ENCODE results near the gene LIPC.

Gene LIPC

GRCh38 chr15:58513008-58513407, 81.2 kb downstream of the LIPC start:
- DNase-seq (ENCODE audit: insufficient read length, low spot score) (no peak), FAIRE-seq (no peak)
- TF ChIP-seq CTCF (IDR thresholded peaks at IDR 0.05; ENCODE audit: insufficient read depth, missing control alignments), result no peak

GRCh38 chr15:58513726-58514336, 82.0 kb downstream of the LIPC start:
- no peak for TF ChIP-seq CTCF (IDR thresholded peaks at IDR 0.05; ENCODE audit: insufficient read depth, missing control alignments)
- FAIRE-seq, result no peak
- no peak for DNase-seq (ENCODE audit: insufficient read length, low spot score)

GRCh38 chr15:58515807-58516206, 84.0 kb downstream of the LIPC start:
- no peak for FAIRE-seq
- TF ChIP-seq CTCF (IDR thresholded peaks at IDR 0.05; ENCODE audit: insufficient read depth, missing control alignments), result no peak
- DNase-seq (ENCODE audit: insufficient read length, low spot score), result no peak

- DNase-seq (ENCODE audit: insufficient read length, low spot score) (no peak), FAIRE-seq (no peak)
- TF ChIP-seq CTCF (IDR thresholded peaks at IDR 0.05; ENCODE audit: insufficient read depth, missing control alignments), result no peak
These were observed 85.5 kb downstream of the LIPC start for GRCh38 chr15:58517252-58517681.

- FAIRE-seq, result no peak
- no peak for DNase-seq (ENCODE audit: insufficient read length, low spot score)
- no peak for TF ChIP-seq CTCF (IDR thresholded peaks at IDR 0.05; ENCODE audit: insufficient read depth, missing control alignments)
These were observed 86.1 kb downstream of the LIPC start for GRCh38 chr15:58517682-58518525.

GRCh38 chr15:58518626-58519025, 86.8 kb downstream of the LIPC start:
- FAIRE-seq, result no peak
- TF ChIP-seq CTCF (IDR thresholded peaks at IDR 0.05; ENCODE audit: insufficient read depth, missing control alignments), result no peak

GRCh38 chr15:58519516-58519915, 87.7 kb downstream of the LIPC start:
- DNase-seq (ENCODE audit: insufficient read length, low spot score), result no peak
- FAIRE-seq, result no peak
- TF ChIP-seq CTCF (IDR thresholded peaks at IDR 0.05; ENCODE audit: insufficient read depth, missing control alignments), result no peak

More at GRCh38 chr15:58518626-58519025, 86.8 kb downstream of the LIPC start:
- DNase-seq (ENCODE audit: insufficient read length, low spot score), result no peak

All from D721Med (cell line).